IMR-90 (cell line): ENCODE results near the gene APP. TPM values are rescaled to one million over a fixed set of nuclear protein-coding genes. Genes with fewer than 3 reads are reported as not detected.

ENCODE experiments used
- ATAC-seq: fragments of 200-7000 bp; cut with Tn5 transposase; 2 replicates; pipeline ENCODE4 v1.9.1; 2020; ENCODE audit warnings: low read depth, mild to moderate bottlenecking, moderate library complexity
- BruUV-seq: library from RNA; stranded (reverse); fragments of 400-500 nt; replicated peaks from 2 replicates; lab custom pipeline; 2021; lab: Mats Ljungman, UMichigan
- CTCF ChIA-PET: fragments of 300-600 bp; formaldehyde crosslinking; extraction: SDS; loops from one replicate; lab custom pipeline; 2021; ENCODE audit warnings: antibody characterized with exemption; lab: Yijun Ruan, JAX
- POLR2A ChIA-PET: fragments of 300-600 bp; sonication (Branson Sonifier 250); formaldehyde crosslinking; loops from one replicate; lab custom pipeline; 2022; ENCODE audit warnings: antibody characterized with exemption; ENCODE audit not compliant: unreplicated experiment; lab: Charles Lee
- DNase-seq: peaks from one replicate; pipeline ENCODE4 v3.0.0; 2013
- H2AFZ ChIP-seq: replicated peaks from 2 replicates; pipeline ENCODE3; 2013; ENCODE audit warnings: low read length, mild to moderate bottlenecking; ENCODE audit not compliant: poor library complexity
- H2AK5ac ChIP-seq: 2 replicates; pipeline ENCODE4 v1.6.1; 2013; ENCODE audit warnings: low read depth, low read length, inconsistent platforms
- H2AK9ac ChIP-seq: replicated peaks from 2 replicates; pipeline ENCODE3; 2013; ENCODE audit warnings: mild to moderate bottlenecking, low read depth, low read length, moderate library complexity; ENCODE audit not compliant: poor library complexity
- H2BK120ac ChIP-seq: 2 replicates; pipeline ENCODE4 v1.6.1; 2013; ENCODE audit warnings: low read depth, low read length, inconsistent platforms
- H2BK15ac ChIP-seq: 3 replicates; pipeline ENCODE4 v1.6.1; 2013; ENCODE audit warnings: low read depth, low read length, inconsistent platforms
- H2BK20ac ChIP-seq: 2 replicates; pipeline ENCODE4 v1.6.1; 2013; ENCODE audit warnings: low read depth, mild to moderate bottlenecking, inconsistent platforms, low read length, moderate library complexity
- H2BK5ac ChIP-seq: 2 replicates; pipeline ENCODE4 v1.6.1; 2013; ENCODE audit warnings: mild to moderate bottlenecking, low read depth, low read length, inconsistent platforms; ENCODE audit not compliant: poor library complexity, severe bottlenecking
- H3K14ac ChIP-seq: replicated peaks from 2 replicates; pipeline ENCODE4 v1.6.1; 2013; ENCODE audit warnings: low read depth, low read length, inconsistent platforms
- H3K18ac ChIP-seq: 2 replicates; pipeline ENCODE4 v1.6.1; 2013; ENCODE audit warnings: low read depth, low read length, control low read depth
- H3K23ac ChIP-seq: 2 replicates; pipeline ENCODE4 v1.6.1; 2013; ENCODE audit warnings: low read depth, low read length, inconsistent platforms
- H3K27ac ChIP-seq: 2 replicates; pipeline ENCODE4 v1.5.1; 2013; ENCODE audit warnings: mild to moderate bottlenecking, control low read depth, low read length; ENCODE audit not compliant: insufficient read depth
- H3K27me3 ChIP-seq: 2 replicates; pipeline ENCODE4 v1.6.1; 2013; ENCODE audit warnings: low read length; ENCODE audit not compliant: control insufficient read depth, insufficient read depth
- H3K36me3 ChIP-seq: 2 replicates; pipeline ENCODE4 v1.6.1; 2013; ENCODE audit warnings: low read length, mixed read lengths; ENCODE audit not compliant: control insufficient read depth, insufficient read depth
- H3K4ac ChIP-seq: 2 replicates; pipeline ENCODE4 v1.6.1; 2013; ENCODE audit warnings: low read depth, low read length, inconsistent platforms
- H3K4me1 ChIP-seq: 2 replicates; pipeline ENCODE4 v1.6.1; 2013; ENCODE audit warnings: low read length, mixed read lengths; ENCODE audit not compliant: control insufficient read depth, insufficient read depth
- H3K4me2 ChIP-seq: 2 replicates; pipeline ENCODE4 v1.6.1; 2013; ENCODE audit warnings: low read depth, mild to moderate bottlenecking, control low read depth, low read length, moderate library complexity
- H3K4me3 ChIP-seq: 2 replicates; pipeline ENCODE4 v1.5.1; 2013; ENCODE audit warnings: low read depth, mild to moderate bottlenecking, control low read depth, low read length, moderate library complexity; ENCODE audit not compliant: insufficient read depth
- H3K56ac ChIP-seq: 2 replicates; pipeline ENCODE4 v1.6.1; 2013; ENCODE audit warnings: low read length, inconsistent platforms; ENCODE audit not compliant: insufficient read depth; ENCODE audit errors: extremely low read depth
- H3K79me1 ChIP-seq, 2 experiments: 2 replicates each; pipeline ENCODE4 v1.6.1; 2013; ENCODE audit warnings: low read length in 2 of 2, inconsistent platforms in 1 of 2, low read depth in 1 of 2
- H3K9ac ChIP-seq: 2 replicates; pipeline ENCODE4 v1.6.1; 2013; ENCODE audit warnings: low read depth, low read length, control low read depth
- H3K9me1 ChIP-seq: 2 replicates; pipeline ENCODE4 v1.6.1; 2013; ENCODE audit warnings: low read length, inconsistent platforms; ENCODE audit not compliant: insufficient read depth
- H3K9me3 ChIP-seq: 2 replicates; pipeline ENCODE4 v1.6.1; 2013; ENCODE audit warnings: low read length; ENCODE audit not compliant: control insufficient read depth, insufficient read depth
- H4K20me1 ChIP-seq: 2 replicates; pipeline ENCODE4 v1.6.1; 2013; ENCODE audit warnings: low read length, inconsistent platforms; ENCODE audit not compliant: insufficient read depth
- H4K5ac ChIP-seq: 2 replicates; pipeline ENCODE4 v1.6.1; 2013; ENCODE audit warnings: mild to moderate bottlenecking, low read depth, low read length, control low read depth
- H4K8ac ChIP-seq, 2 experiments: 2 replicates each; pipeline ENCODE4 v1.6.1; 2013; ENCODE audit warnings: low read depth in 2 of 2, low read length in 2 of 2, control low read depth in 1 of 2, inconsistent platforms in 1 of 2
- H4K91ac ChIP-seq: 2 replicates; pipeline ENCODE4 v1.6.1; 2013; ENCODE audit warnings: low read depth, low read length, inconsistent platforms; ENCODE audit not compliant: insufficient read depth
- MXI1 ChIP-seq: IDR thresholded peaks from 2 replicates; pipeline ENCODE4 v1.6.1; 2012; ENCODE audit warnings: low read depth, mild to moderate bottlenecking, low read length, moderate library complexity, borderline replicate concordance
- NFE2L2 ChIP-seq: fragments of 150-350 bp; IDR thresholded peaks from 2 replicates; pipeline ENCODE4 v1.6.1; 2016; ENCODE audit warnings: low read depth, mild to moderate bottlenecking, low read length
- USF2 ChIP-seq: fragments of 150-350 bp; IDR thresholded peaks from 2 replicates; pipeline ENCODE4 v1.6.1; 2017; ENCODE audit warnings: mild to moderate bottlenecking, antibody characterized with exemption, low read length, low read depth
- WGBS, 2 experiments: methylation state at CpG; one replicate each; pipeline versions ENCODE4 v1.1.5 to v1.1.7; 2013; ENCODE audit warnings: missing lambda C conversion rate in 2 of 2; ENCODE audit not compliant: insufficient read length in 1 of 2; ENCODE audit errors: extremely low coverage in 2 of 2; 5-methylcytosine and 5-hydroxymethylcytosine counted together
- dilution Hi-C: fragments of 300-500 bp; cut with HindIII; formaldehyde crosslinking; loops from one replicate; pipeline ENCODE4 v1.14.3; 2018; ENCODE audit warnings: low sequenced_read_pairs; ENCODE audit not compliant: unreplicated experiment
- in situ Hi-C: fragments of 300-500 bp; cut with MboI; formaldehyde crosslinking; loops from 3 replicates; pipeline ENCODE4 v1.14.3; 2019; ENCODE audit warnings: low sequenced_read_pairs, inconsistent platforms, mixed read lengths
- intact Hi-C: fragments of 100-400 bp; cut with micrococcal nuclease; formaldehyde crosslinking; loops from 2 replicates; pipeline ENCODE4 v1.10.0; 2022
- polyA plus RNA-seq, 3 experiments: library from polyadenylated mRNA; depleted of rRNA; stranded (reverse); fragments of >200 nt; gene quantifications; 2 replicates each; pipeline ENCODE4 v1.2.3, GENCODE V29; 2012; ENCODE audit warnings: low replicate concordance in 1 of 3
- total RNA-seq: library from RNA; depleted of rRNA; stranded (reverse); fragments of >200 nt; gene quantifications from 2 replicates; pipeline ENCODE4 v1.2.3, GENCODE V29; 2012

APP gene
- total and polyA plus RNA-seq, 2 of the 4 experiments (the other 2 are of a cell fraction), result 191 to 530 TPM

- no peak overlapping the region for H3K23ac ChIP-seq
- CTCF ChIA-PET, result no interaction called here
- POLR2A ChIA-PET, result no interaction called here
- H3K14ac ChIP-seq, result no peak overlapping the region
- no peak overlapping the region for H4K5ac ChIP-seq
- no peaks in the 10 kb centered on the region for H3K9me1 ChIP-seq
- ATAC-seq (no peak), DNase-seq (no peak)
- H2AFZ ChIP-seq, result no peak overlapping the region
- no peak overlapping the region for H2BK5ac ChIP-seq
- intact Hi-C loops (no loop called here), in situ Hi-C loops (no loop called here), dilution Hi-C loops (no loop called here)
- no peak overlapping the region for H4K8ac ChIP-seq
- H2AK9ac ChIP-seq, result no peak overlapping the region
- no peak overlapping the region for H3K56ac ChIP-seq
- no peak overlapping the region for H2BK120ac ChIP-seq
- H3K4me3 ChIP-seq, result no peak overlapping the region
- TF ChIP-seq NFE2L2 (no peak), USF2 (no peak), MXI1 (no peak)
- H3K79me1 ChIP-seq, result no peaks in the 10 kb centered on the region; a peak in 2 of 4 replicates
- peaks cover 6% of the 10 kb centered on the region for H3K36me3 ChIP-seq
- WGBS, 2 experiments, result no CpG with 5 or more reads among the region's 7 CpGs
- no peak overlapping the region for H3K9ac ChIP-seq
- H3K27me3 ChIP-seq, result no peaks in the 10 kb centered on the region
- no peak overlapping the region for H2BK20ac ChIP-seq
- BruUV-seq, result no TSS peak
- H4K91ac ChIP-seq, result no peak overlapping the region
- no peak overlapping the region for H2AK5ac ChIP-seq
- H3K18ac ChIP-seq, result no peak overlapping the region
- H4K20me1 ChIP-seq, result no peaks in the 10 kb centered on the region
- H2BK15ac ChIP-seq, result no peak overlapping the region
- peaks cover under 1% of the 10 kb centered on the region; the same call in 1 of the 2 replicates for H3K4me1 ChIP-seq
- H3K9me3 ChIP-seq, result no peaks in the 10 kb centered on the region
- H3K4ac ChIP-seq, result no peak overlapping the region
- H3K4me2 ChIP-seq, result no peak overlapping the region
- no peak overlapping the region for H3K27ac ChIP-seq
Observed at GRCh38 chr21:25988738-25989137, 181.8 kb downstream of the APP start.
